Kidney (tissue), 14 donors: ENCODE measurements around the gene BIVM. TPM values are rescaled to one million over a fixed set of nuclear protein-coding genes. Genes with fewer than 3 reads are reported as not detected.

Experiments
- DNase-seq, 5 donors: peaks; one replicate each; pipeline ENCODE4 v3.0.0-alpha.2; 2013 to 2020
- FAIRE-seq: peaks from 2 replicates; lab custom pipeline; 2012; peaks lifted over from hg19 to GRCh38; lab: Jason Lieb, UNC
- H3K27ac ChIP-seq, 2 donors: one replicate each; pipeline ENCODE4 v1.7.0; 2013; ENCODE audit warnings: low read depth in 2 of 2, low read length in 2 of 2, inconsistent platforms in 1 of 2
- H3K27me3 ChIP-seq: one replicate; pipeline ENCODE4 v1.7.1; 2013; ENCODE audit warnings: low read length, inconsistent platforms; ENCODE audit not compliant: control insufficient read depth, insufficient read depth
- H3K36me3 ChIP-seq, 3 donors: one replicate each; pipeline versions ENCODE4 v1.7.0 to v1.7.1; 2013; ENCODE audit warnings: low read length in 3 of 3, control low read depth in 1 of 3, inconsistent platforms in 1 of 3; ENCODE audit not compliant: insufficient read depth in 3 of 3, control insufficient read depth in 2 of 3
- H3K4me1 ChIP-seq, 3 donors: one replicate each; pipeline versions ENCODE4 v1.7.0 to v1.7.1; 2013; ENCODE audit warnings: low read length in 3 of 3, inconsistent platforms in 1 of 3, low read depth in 1 of 3; ENCODE audit not compliant: control insufficient read depth in 2 of 3, insufficient read depth in 2 of 3
- H3K4me3 ChIP-seq, 3 donors: one replicate each; pipeline versions ENCODE4 v1.7.0 to v1.8.1; 2013; ENCODE audit warnings: low read length in 3 of 3, control low read depth in 1 of 3, inconsistent platforms in 1 of 3
- H3K9ac ChIP-seq, 3 donors: one replicate each; pipeline versions ENCODE4 v1.7.0 to v1.7.1; 2013; ENCODE audit warnings: low read length in 3 of 3, control low read depth in 1 of 3, inconsistent platforms in 1 of 3
- H3K9me3 ChIP-seq, 3 donors: one replicate each; pipeline versions ENCODE4 v1.7.0 to v1.7.1; 2013; ENCODE audit warnings: low read length in 3 of 3, control low read depth in 1 of 3, inconsistent platforms in 1 of 3; ENCODE audit not compliant: control insufficient read depth in 2 of 3, insufficient read depth in 1 of 3
- intact Hi-C: fragments of 100-400 bp; cut with DNase I; formaldehyde crosslinking; loops from one replicate; pipeline ENCODE4 v1.11.1; 2022
- polyA plus RNA-seq: library from polyadenylated mRNA; stranded (reverse); fragments of 350-450 nt; fragmentation: Illumina TruSeq; extraction: RNeasy Lipid Tissue Mini Kit (QIAGEN cat#74804); gene quantifications from one replicate; pipeline ENCODE4 v1.2.3, GENCODE V29; 2014; ENCODE audit warnings: low read depth, low replicate concordance; ENCODE audit not compliant: insufficient read depth
- total RNA-seq: library from RNA; stranded (reverse); fragmentation: NEBNext Ultra II Directional; extraction: Animal tissue kit (Norgen Biotek cat#: 25700); gene quantifications from one replicate; pipeline ENCODE4 v1.2.1, GENCODE V29; 2021
- TF ChIP-seq, protein P1 (sequence below): IDR thresholded peaks from 3 replicates; pipeline ENCODE4 v1.5.1; 2012; ENCODE audit warnings: mild to moderate bottlenecking, moderate library complexity, borderline replicate concordance; ENCODE audit not compliant: insufficient read depth; ENCODE audit errors: extremely low read depth
- donor health status: control.
- donor health status: control.
- donor health status: control.
- donor health status: control.
- donor health status: control.
- donor health status: DM: yes; HTN: yes; CAD: no.
- donor health status: Normal renal cell carcinoma (clear cell type).

The BIVM gene
- total and polyA plus RNA-seq, 2 donors from 2014 or later = 22.1 to 36.6 TPM

DNA sequence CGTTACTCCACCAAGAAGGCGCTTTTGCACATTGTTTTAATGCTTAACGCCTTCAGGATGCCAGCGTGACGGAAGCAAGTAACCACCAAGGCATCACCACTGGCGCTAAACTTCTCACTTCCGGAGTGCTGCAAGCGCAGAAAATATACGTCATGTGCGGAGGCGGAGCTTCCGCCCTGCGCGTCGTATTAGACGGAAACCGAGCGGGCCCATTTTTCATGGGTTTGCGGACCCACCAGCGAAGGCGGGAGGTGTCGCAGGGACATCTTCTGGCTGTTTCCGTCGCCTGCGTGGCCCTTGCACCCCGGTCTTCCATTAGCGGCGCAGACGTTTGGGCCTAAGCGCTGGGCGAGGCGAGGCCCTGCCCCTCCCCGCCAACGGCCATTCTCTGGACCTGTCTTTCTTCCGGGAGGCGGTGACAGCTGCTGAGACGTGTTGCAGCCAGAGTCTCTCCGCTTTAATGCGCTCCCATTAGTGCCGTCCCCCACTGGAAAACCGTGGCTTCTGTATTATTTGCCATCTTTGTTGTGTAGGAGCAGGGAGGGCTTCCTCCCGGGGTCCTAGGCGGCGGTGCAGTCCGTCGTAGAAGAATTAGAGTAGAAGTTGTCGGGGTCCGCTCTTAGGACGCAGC is 46.8 kb downstream of the BIVM start, which contains the start of gene ERCC5:
Gene ERCC5, plus strand, starts transcription at position 403 of the 631 bp plus-strand sequence. CDS start 235 bp downstream, outside the sequence.
- Histone ChIP-seq H3K4me3 (peak within 1 kb of the TSS; percentile 95 to 100 (median 99)), H3K27me3 (no peaks in the 10 kb centered on the region), H3K36me3 (no peaks in the 10 kb centered on the region), H3K27ac (peak within 1 kb of the TSS; percentile 91 to 98), H3K9ac (peak within 1 kb of the TSS; percentile 31 to 100 (median 96)), H3K4me1 (peaks cover 0 to 7% (median 5%) of the 10 kb centered on the region in 3 donors), H3K9me3 (no peaks in the 10 kb centered on the region)
- FAIRE-seq (no peak), DNase-seq (peak; percentile 96 to 98 (median 97))
- TF ChIP-seq, protein P1, sequence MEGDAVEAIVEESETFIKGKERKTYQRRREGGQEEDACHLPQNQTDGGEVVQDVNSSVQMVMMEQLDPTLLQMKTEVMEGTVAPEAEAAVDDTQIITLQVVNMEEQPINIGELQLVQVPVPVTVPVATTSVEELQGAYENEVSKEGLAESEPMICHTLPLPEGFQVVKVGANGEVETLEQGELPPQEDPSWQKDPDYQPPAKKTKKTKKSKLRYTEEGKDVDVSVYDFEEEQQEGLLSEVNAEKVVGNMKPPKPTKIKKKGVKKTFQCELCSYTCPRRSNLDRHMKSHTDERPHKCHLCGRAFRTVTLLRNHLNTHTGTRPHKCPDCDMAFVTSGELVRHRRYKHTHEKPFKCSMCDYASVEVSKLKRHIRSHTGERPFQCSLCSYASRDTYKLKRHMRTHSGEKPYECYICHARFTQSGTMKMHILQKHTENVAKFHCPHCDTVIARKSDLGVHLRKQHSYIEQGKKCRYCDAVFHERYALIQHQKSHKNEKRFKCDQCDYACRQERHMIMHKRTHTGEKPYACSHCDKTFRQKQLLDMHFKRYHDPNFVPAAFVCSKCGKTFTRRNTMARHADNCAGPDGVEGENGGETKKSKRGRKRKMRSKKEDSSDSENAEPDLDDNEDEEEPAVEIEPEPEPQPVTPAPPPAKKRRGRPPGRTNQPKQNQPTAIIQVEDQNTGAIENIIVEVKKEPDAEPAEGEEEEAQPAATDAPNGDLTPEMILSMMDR = no peak
- intact Hi-C loops = no loop called here

DNA sequence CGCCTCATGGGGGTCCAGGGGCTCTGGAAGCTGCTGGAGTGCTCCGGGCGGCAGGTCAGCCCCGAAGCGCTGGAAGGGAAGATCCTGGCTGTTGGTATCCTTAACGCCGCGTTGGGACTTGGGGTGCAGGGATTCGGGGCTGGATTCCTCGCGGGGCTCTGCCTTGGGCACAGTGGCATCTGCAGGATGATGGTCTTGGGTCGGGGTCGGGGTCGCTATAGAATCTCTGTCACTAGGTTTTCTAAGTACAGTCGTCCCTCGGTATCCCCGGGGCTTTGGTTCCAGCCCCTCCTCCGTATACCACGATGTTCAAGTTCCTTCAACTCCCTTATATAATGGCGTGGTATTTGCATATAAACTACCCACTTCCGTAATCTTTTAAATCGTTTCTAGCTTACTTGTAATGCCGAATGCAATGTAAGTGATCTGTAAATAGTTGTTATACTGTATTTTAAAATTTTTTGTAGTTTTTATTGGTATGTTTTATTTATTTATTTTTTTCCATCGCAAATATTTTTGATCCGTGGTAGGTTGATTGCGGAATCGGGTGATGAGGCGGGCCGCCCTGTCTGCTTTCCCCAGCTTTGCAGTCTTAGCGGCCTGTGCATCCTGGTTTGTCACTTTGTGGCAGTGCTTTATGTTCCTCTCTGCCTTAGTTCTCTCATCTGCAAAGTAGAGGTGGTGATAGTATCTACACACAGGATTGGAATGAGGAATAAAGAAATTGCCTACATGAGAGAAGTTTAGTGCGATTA is 47.5 kb downstream of the BIVM start:
- intact Hi-C loops = no loop called here
- H3K27me3 ChIP-seq = no peaks in the 10 kb centered on the region
- peak overlapping the region; percentile 31 to 100 (median 96) for H3K9ac ChIP-seq
- H3K36me3 ChIP-seq = no peaks in the 10 kb centered on the region
- DNase-seq (peak in 4 of 5 donors; percentile 17 to 78 (median 62)), FAIRE-seq (peak; percentile 21)
- no peaks in the 10 kb centered on the region for H3K9me3 ChIP-seq
- TF ChIP-seq, protein P1 = no peak
- peak overlapping the region; percentile 95 to 100 (median 99) for H3K4me3 ChIP-seq
- peaks cover 0 to 7% (median 5%) of the 10 kb centered on the region in 3 donors for H3K4me1 ChIP-seq
- peak overlapping the region; percentile 91 to 98 for H3K27ac ChIP-seq

DNA sequence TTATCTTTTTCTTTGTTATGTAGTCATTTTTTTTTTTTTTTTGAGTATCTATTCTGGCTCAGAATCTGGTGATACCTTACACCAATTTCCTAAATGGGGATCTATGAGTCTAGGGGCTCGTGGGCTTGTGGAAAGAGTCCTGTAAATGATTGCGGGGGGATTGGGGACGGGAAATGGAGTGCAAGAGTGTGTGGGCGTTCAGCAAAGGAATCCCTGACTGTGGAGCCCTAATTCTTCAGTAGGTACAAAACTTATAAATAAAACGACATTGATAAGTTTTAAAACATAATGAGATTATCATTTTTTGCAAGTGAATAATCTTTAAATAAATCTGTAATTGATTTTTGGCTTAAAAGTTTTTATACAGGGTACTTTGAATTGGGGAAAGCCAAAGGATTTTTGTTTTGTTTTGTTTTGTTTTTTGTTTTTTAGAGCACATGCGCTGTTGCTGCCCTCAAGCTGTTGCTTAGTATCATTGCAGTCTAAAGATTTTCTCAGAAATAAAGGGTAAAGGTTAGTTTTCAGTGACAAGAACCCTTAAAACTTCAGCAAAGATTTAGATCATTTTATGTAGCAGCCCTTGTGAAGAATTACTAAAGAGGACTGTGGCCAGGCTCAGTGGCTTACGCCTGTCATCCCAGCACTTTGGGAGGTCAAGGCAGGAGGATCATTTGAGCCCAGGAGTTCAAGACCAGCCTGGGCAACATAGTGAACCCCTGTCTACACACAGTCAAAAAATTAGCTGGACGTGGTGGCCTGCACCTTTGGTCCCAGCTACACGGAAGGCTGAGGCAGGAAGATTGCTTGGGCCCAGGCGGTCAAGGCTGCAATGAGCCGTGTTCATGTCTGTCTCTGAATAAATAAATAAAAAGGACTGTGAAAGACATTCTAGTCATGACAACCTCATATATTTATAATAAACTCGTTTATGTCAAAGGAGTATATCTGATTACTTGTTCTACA is 48.6 kb downstream of the BIVM start:
- FAIRE-seq = peak; percentile 93
- TF ChIP-seq, protein P1 = peak; percentile 71
- H3K9me3 ChIP-seq = no peaks in the 10 kb centered on the region

More for the DNA sequence above, 48.6 kb downstream of the BIVM start:
- Histone ChIP-seq H3K4me3 (peak overlapping the region; percentile 95 to 100 (median 99)), H3K9ac (peak overlapping the region; percentile 23 to 100 (median 30)), H3K27ac (peak overlapping the region in 1 of 2 donors; percentile 91), H3K27me3 (no peaks in the 10 kb centered on the region), H3K36me3 (peaks cover 0 to 2% (median 0%) of the 10 kb centered on the region in 3 donors), H3K4me1 (peaks cover 0 to 7% (median 5%) of the 10 kb centered on the region in 3 donors)
- peak in 2 of 5 donors; percentile 67 to 72 for DNase-seq
- intact Hi-C loops = no loop called here
